IMR-90 (cell line): ENCODE data around the gene PSMG4. TPM values are rescaled to one million over a fixed set of nuclear protein-coding genes. Genes with fewer than 3 reads are reported as not detected.

Experiments used
- ATAC-seq: fragments of 200-7000 bp; cut with Tn5 transposase; 2 replicates; pipeline ENCODE4 v1.9.1; 2020; ENCODE audit warnings: low read depth, mild to moderate bottlenecking, moderate library complexity
- BruUV-seq: library from RNA; stranded (reverse); fragments of 400-500 nt; replicated peaks from 2 replicates; lab custom pipeline; 2021; lab: Mats Ljungman, UMichigan
- CTCF ChIA-PET: fragments of 300-600 bp; formaldehyde crosslinking; extraction: SDS; loops from one replicate; lab custom pipeline; 2021; ENCODE audit warnings: antibody characterized with exemption; lab: Yijun Ruan, JAX
- POLR2A ChIA-PET: fragments of 300-600 bp; sonication (Branson Sonifier 250); formaldehyde crosslinking; loops from one replicate; lab custom pipeline; 2022; ENCODE audit warnings: antibody characterized with exemption; ENCODE audit not compliant: unreplicated experiment; lab: Charles Lee
- DNase-seq: peaks from one replicate; pipeline ENCODE4 v3.0.0; 2013
- H2AFZ ChIP-seq: replicated peaks from 2 replicates; pipeline ENCODE3; 2013; ENCODE audit warnings: low read length, mild to moderate bottlenecking; ENCODE audit not compliant: poor library complexity
- H2AK5ac ChIP-seq: 2 replicates; pipeline ENCODE4 v1.6.1; 2013; ENCODE audit warnings: low read depth, low read length, inconsistent platforms
- H2AK9ac ChIP-seq: replicated peaks from 2 replicates; pipeline ENCODE3; 2013; ENCODE audit warnings: mild to moderate bottlenecking, low read depth, low read length, moderate library complexity; ENCODE audit not compliant: poor library complexity
- H2BK120ac ChIP-seq: 2 replicates; pipeline ENCODE4 v1.6.1; 2013; ENCODE audit warnings: low read depth, low read length, inconsistent platforms
- H2BK15ac ChIP-seq: 3 replicates; pipeline ENCODE4 v1.6.1; 2013; ENCODE audit warnings: low read depth, low read length, inconsistent platforms
- H2BK20ac ChIP-seq: 2 replicates; pipeline ENCODE4 v1.6.1; 2013; ENCODE audit warnings: low read depth, mild to moderate bottlenecking, inconsistent platforms, low read length, moderate library complexity
- H2BK5ac ChIP-seq: 2 replicates; pipeline ENCODE4 v1.6.1; 2013; ENCODE audit warnings: mild to moderate bottlenecking, low read depth, low read length, inconsistent platforms; ENCODE audit not compliant: poor library complexity, severe bottlenecking
- H3K14ac ChIP-seq: replicated peaks from 2 replicates; pipeline ENCODE4 v1.6.1; 2013; ENCODE audit warnings: low read depth, low read length, inconsistent platforms
- H3K18ac ChIP-seq: 2 replicates; pipeline ENCODE4 v1.6.1; 2013; ENCODE audit warnings: low read depth, low read length, control low read depth
- H3K23ac ChIP-seq: 2 replicates; pipeline ENCODE4 v1.6.1; 2013; ENCODE audit warnings: low read depth, low read length, inconsistent platforms
- H3K27ac ChIP-seq: 2 replicates; pipeline ENCODE4 v1.5.1; 2013; ENCODE audit warnings: mild to moderate bottlenecking, control low read depth, low read length; ENCODE audit not compliant: insufficient read depth
- H3K27me3 ChIP-seq: 2 replicates; pipeline ENCODE4 v1.6.1; 2013; ENCODE audit warnings: low read length; ENCODE audit not compliant: control insufficient read depth, insufficient read depth
- H3K36me3 ChIP-seq: 2 replicates; pipeline ENCODE4 v1.6.1; 2013; ENCODE audit warnings: low read length, mixed read lengths; ENCODE audit not compliant: control insufficient read depth, insufficient read depth
- H3K4ac ChIP-seq: 2 replicates; pipeline ENCODE4 v1.6.1; 2013; ENCODE audit warnings: low read depth, low read length, inconsistent platforms
- H3K4me1 ChIP-seq: 2 replicates; pipeline ENCODE4 v1.6.1; 2013; ENCODE audit warnings: low read length, mixed read lengths; ENCODE audit not compliant: control insufficient read depth, insufficient read depth
- H3K4me2 ChIP-seq: 2 replicates; pipeline ENCODE4 v1.6.1; 2013; ENCODE audit warnings: low read depth, mild to moderate bottlenecking, control low read depth, low read length, moderate library complexity
- H3K4me3 ChIP-seq: 2 replicates; pipeline ENCODE4 v1.5.1; 2013; ENCODE audit warnings: low read depth, mild to moderate bottlenecking, control low read depth, low read length, moderate library complexity; ENCODE audit not compliant: insufficient read depth
- H3K56ac ChIP-seq: 2 replicates; pipeline ENCODE4 v1.6.1; 2013; ENCODE audit warnings: low read length, inconsistent platforms; ENCODE audit not compliant: insufficient read depth; ENCODE audit errors: extremely low read depth
- H3K79me1 ChIP-seq, 2 experiments: 2 replicates each; pipeline ENCODE4 v1.6.1; 2013; ENCODE audit warnings: low read length in 2 of 2, inconsistent platforms in 1 of 2, low read depth in 1 of 2
- H3K9ac ChIP-seq: 2 replicates; pipeline ENCODE4 v1.6.1; 2013; ENCODE audit warnings: low read depth, low read length, control low read depth
- H3K9me1 ChIP-seq: 2 replicates; pipeline ENCODE4 v1.6.1; 2013; ENCODE audit warnings: low read length, inconsistent platforms; ENCODE audit not compliant: insufficient read depth
- H3K9me3 ChIP-seq: 2 replicates; pipeline ENCODE4 v1.6.1; 2013; ENCODE audit warnings: low read length; ENCODE audit not compliant: control insufficient read depth, insufficient read depth
- H4K20me1 ChIP-seq: 2 replicates; pipeline ENCODE4 v1.6.1; 2013; ENCODE audit warnings: low read length, inconsistent platforms; ENCODE audit not compliant: insufficient read depth
- H4K5ac ChIP-seq: 2 replicates; pipeline ENCODE4 v1.6.1; 2013; ENCODE audit warnings: mild to moderate bottlenecking, low read depth, low read length, control low read depth
- H4K8ac ChIP-seq, 2 experiments: 2 replicates each; pipeline ENCODE4 v1.6.1; 2013; ENCODE audit warnings: low read depth in 2 of 2, low read length in 2 of 2, control low read depth in 1 of 2, inconsistent platforms in 1 of 2
- H4K91ac ChIP-seq: 2 replicates; pipeline ENCODE4 v1.6.1; 2013; ENCODE audit warnings: low read depth, low read length, inconsistent platforms; ENCODE audit not compliant: insufficient read depth
- BHLHE40 ChIP-seq: fragments of 150-350 bp; IDR thresholded peaks from 2 replicates; pipeline ENCODE4 v1.6.1; 2016; ENCODE audit warnings: mild to moderate bottlenecking, low read depth, low read length
- CEBPB ChIP-seq: IDR thresholded peaks from 2 replicates; pipeline ENCODE4 v1.6.1; 2012; ENCODE audit warnings: low read depth, low read length, improper control_type of control experiment
- CHD1 ChIP-seq: IDR thresholded peaks from 2 replicates; pipeline ENCODE4 v1.6.1; 2012; ENCODE audit warnings: low read depth, low read length, improper control_type of control experiment
- CTCF ChIP-seq: conservative IDR thresholded peaks from 2 replicates; pipeline ENCODE4 v1.5.1; 2012; ENCODE audit warnings: mild to moderate bottlenecking, low read depth, low read length, improper control_type of control experiment
- FOS ChIP-seq: fragments of 150-350 bp; IDR thresholded peaks from 2 replicates; pipeline ENCODE4 v1.6.1; 2016; ENCODE audit warnings: low read depth, low read length
- MAFK ChIP-seq: IDR thresholded peaks from 2 replicates; pipeline ENCODE4 v1.6.1; 2012; ENCODE audit warnings: low read depth, low read length, improper control_type of control experiment
- MAZ ChIP-seq: IDR thresholded peaks from 2 replicates; pipeline ENCODE4 v1.6.1; 2012; ENCODE audit warnings: low read depth, mild to moderate bottlenecking, low read length, improper control_type of control experiment, moderate library complexity, borderline replicate concordance
- MXI1 ChIP-seq: IDR thresholded peaks from 2 replicates; pipeline ENCODE4 v1.6.1; 2012; ENCODE audit warnings: low read depth, mild to moderate bottlenecking, low read length, moderate library complexity, borderline replicate concordance
- NFE2L2 ChIP-seq: fragments of 150-350 bp; IDR thresholded peaks from 2 replicates; pipeline ENCODE4 v1.6.1; 2016; ENCODE audit warnings: low read depth, mild to moderate bottlenecking, low read length
- POLR2A ChIP-seq: IDR thresholded peaks from 2 replicates; pipeline ENCODE4 v1.6.1; 2012; ENCODE audit warnings: mild to moderate bottlenecking, low read depth, low read length
- RAD21 ChIP-seq: IDR thresholded peaks from 2 replicates; pipeline ENCODE4 v1.6.1; 2012; ENCODE audit warnings: low read length, improper control_type of control experiment
- RCOR1 ChIP-seq: IDR thresholded peaks from 2 replicates; pipeline ENCODE4 v1.6.1; 2012; ENCODE audit warnings: mild to moderate bottlenecking, low read length, improper control_type of control experiment; ENCODE audit not compliant: insufficient replicate concordance
- RFX5 ChIP-seq: IDR thresholded peaks from 2 replicates; pipeline ENCODE4 v1.8.0; 2012; ENCODE audit warnings: low read depth, mild to moderate bottlenecking, low read length, moderate library complexity
- SMC3 ChIP-seq: fragments of 150-350 bp; IDR thresholded peaks from 2 replicates; pipeline ENCODE4 v1.6.1; 2016; ENCODE audit warnings: low read depth, mild to moderate bottlenecking, antibody characterized with exemption, low read length, moderate library complexity
- WGBS, 2 experiments: methylation state at CpG; one replicate each; pipeline versions ENCODE4 v1.1.5 to v1.1.7; 2013; ENCODE audit warnings: missing lambda C conversion rate in 2 of 2; ENCODE audit not compliant: insufficient read length in 1 of 2; ENCODE audit errors: extremely low coverage in 2 of 2; 5-methylcytosine and 5-hydroxymethylcytosine counted together
- dilution Hi-C: fragments of 300-500 bp; cut with HindIII; formaldehyde crosslinking; loops from one replicate; pipeline ENCODE4 v1.14.3; 2018; ENCODE audit warnings: low sequenced_read_pairs; ENCODE audit not compliant: unreplicated experiment
- in situ Hi-C: fragments of 300-500 bp; cut with MboI; formaldehyde crosslinking; loops from 3 replicates; pipeline ENCODE4 v1.14.3; 2019; ENCODE audit warnings: low sequenced_read_pairs, inconsistent platforms, mixed read lengths
- intact Hi-C: fragments of 100-400 bp; cut with micrococcal nuclease; formaldehyde crosslinking; loops from 2 replicates; pipeline ENCODE4 v1.10.0; 2022
- polyA plus RNA-seq, 3 experiments: library from polyadenylated mRNA; depleted of rRNA; stranded (reverse); fragments of >200 nt; gene quantifications; 2 replicates each; pipeline ENCODE4 v1.2.3, GENCODE V29; 2012; ENCODE audit warnings: low replicate concordance in 1 of 3
- total RNA-seq: library from RNA; depleted of rRNA; stranded (reverse); fragments of >200 nt; gene quantifications from 2 replicates; pipeline ENCODE4 v1.2.3, GENCODE V29; 2012
- TF ChIP-seq, protein P1 (sequence below): fragments of 150-350 bp; IDR thresholded peaks from 2 replicates; pipeline ENCODE4 v1.6.1; 2017; ENCODE audit warnings: mild to moderate bottlenecking, antibody characterized with exemption, low read length, low read depth
- TF ChIP-seq, protein P2 (sequence below): fragments of 150-350 bp; IDR thresholded peaks from 2 replicates; pipeline ENCODE4 v1.6.1; 2016; ENCODE audit warnings: low read depth, mild to moderate bottlenecking, low read length, moderate library complexity, borderline replicate concordance

PSMG4 gene
- total and polyA plus RNA-seq, 2 of the 4 experiments (the other 2 are of a cell fraction): 5.6 to 13.4 TPM

- CTCF ChIA-PET: interaction anchor here (1.4 kb wide), 1 partner anchor 37 kb away, joined by 4 read pairs; no protein-coding TSS in a partner anchor
- no peak overlapping the region for H2BK5ac ChIP-seq
- H3K4me3 ChIP-seq: no peak overlapping the region
- H4K91ac ChIP-seq: no peak overlapping the region
- no peaks in the 10 kb centered on the region for H3K36me3 ChIP-seq
- no peak overlapping the region for H3K18ac ChIP-seq
- H3K9me1 ChIP-seq: peaks cover 6% of the 10 kb centered on the region
- H3K27ac ChIP-seq: no peak overlapping the region
- H3K27me3 ChIP-seq: 0 out of 2 replicates have a peak, but pooled peaks cover 2% of the 10 kb centered on the region
- no TSS peak for BruUV-seq
- 92% methylated on average over 2 of the region's 6 CpGs; no CpG with 5 or more reads in 1 of the 2 experiments for WGBS, 2 experiments
- no peak overlapping the region for H3K4ac ChIP-seq
- no peak overlapping the region for H3K56ac ChIP-seq
- no peaks in the 10 kb centered on the region for H4K20me1 ChIP-seq
- H3K79me1 ChIP-seq: no peaks in the 10 kb centered on the region
- intact Hi-C loops: no loop called here
- H3K4me1 ChIP-seq: peaks cover 17% of the 10 kb centered on the region
- no peak overlapping the region for H2BK120ac ChIP-seq
- H3K23ac ChIP-seq: no peak overlapping the region
- H3K9ac ChIP-seq: no peak overlapping the region
- H2AFZ ChIP-seq: no peak overlapping the region
- no peak for TF ChIP-seq CEBPB
- TF ChIP-seq RCOR1: no peak
- TF ChIP-seq CHD1: no peak
- TF ChIP-seq, protein P1, sequence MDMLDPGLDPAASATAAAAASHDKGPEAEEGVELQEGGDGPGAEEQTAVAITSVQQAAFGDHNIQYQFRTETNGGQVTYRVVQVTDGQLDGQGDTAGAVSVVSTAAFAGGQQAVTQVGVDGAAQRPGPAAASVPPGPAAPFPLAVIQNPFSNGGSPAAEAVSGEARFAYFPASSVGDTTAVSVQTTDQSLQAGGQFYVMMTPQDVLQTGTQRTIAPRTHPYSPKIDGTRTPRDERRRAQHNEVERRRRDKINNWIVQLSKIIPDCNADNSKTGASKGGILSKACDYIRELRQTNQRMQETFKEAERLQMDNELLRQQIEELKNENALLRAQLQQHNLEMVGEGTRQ: no peak
- TF ChIP-seq RFX5: no peak
- no peak for TF ChIP-seq CTCF
- TF ChIP-seq MXI1: no peak
- no peak for TF ChIP-seq BHLHE40
- no peak for TF ChIP-seq RAD21
- TF ChIP-seq NFE2L2: no peak
- no peak for TF ChIP-seq MAFK
- TF ChIP-seq MAZ: no peak
- TF ChIP-seq SMC3: no peak
- TF ChIP-seq POLR2A: no peak
- no peak for TF ChIP-seq FOS
- TF ChIP-seq, protein P2, sequence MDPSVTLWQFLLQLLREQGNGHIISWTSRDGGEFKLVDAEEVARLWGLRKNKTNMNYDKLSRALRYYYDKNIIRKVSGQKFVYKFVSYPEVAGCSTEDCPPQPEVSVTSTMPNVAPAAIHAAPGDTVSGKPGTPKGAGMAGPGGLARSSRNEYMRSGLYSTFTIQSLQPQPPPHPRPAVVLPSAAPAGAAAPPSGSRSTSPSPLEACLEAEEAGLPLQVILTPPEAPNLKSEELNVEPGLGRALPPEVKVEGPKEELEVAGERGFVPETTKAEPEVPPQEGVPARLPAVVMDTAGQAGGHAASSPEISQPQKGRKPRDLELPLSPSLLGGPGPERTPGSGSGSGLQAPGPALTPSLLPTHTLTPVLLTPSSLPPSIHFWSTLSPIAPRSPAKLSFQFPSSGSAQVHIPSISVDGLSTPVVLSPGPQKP: no peak
- H2BK20ac ChIP-seq: no peak overlapping the region
- H3K9me3 ChIP-seq: no peaks in the 10 kb centered on the region
- no peak overlapping the region for H2AK5ac ChIP-seq
- H4K8ac ChIP-seq: no peak overlapping the region
- H2BK15ac ChIP-seq: no peak overlapping the region
- H3K14ac ChIP-seq: no peak overlapping the region
- in situ Hi-C loops: no loop called here
- H3K4me2 ChIP-seq: no peak overlapping the region
- H4K5ac ChIP-seq: no peak overlapping the region
- DNase-seq (no peak), ATAC-seq (no peak)
- dilution Hi-C loops: no loop called here
- POLR2A ChIA-PET: no interaction called here
- H2AK9ac ChIP-seq: no peak overlapping the region
These were observed 46.5 kb upstream of the PSMG4 start for GRCh38 chr6:3212261-3212660.
